IMR-90 (cell line): ENCODE results near the gene CCDC116. TPM values are rescaled to one million over a fixed set of nuclear protein-coding genes. Genes with fewer than 3 reads are reported as not detected.
A peak's percentile ranks its signal among the peaks of the same experiment; 100 is the strongest.

ENCODE experiments used
- ATAC-seq: fragments of 200-7000 bp; cut with Tn5 transposase; 2 replicates; pipeline ENCODE4 v1.9.1; 2020; ENCODE audit warnings: low read depth, mild to moderate bottlenecking, moderate library complexity
- BruUV-seq: library from RNA; stranded (reverse); fragments of 400-500 nt; replicated peaks from 2 replicates; lab custom pipeline; 2021; lab: Mats Ljungman, UMichigan
- CTCF ChIA-PET: fragments of 300-600 bp; formaldehyde crosslinking; extraction: SDS; loops from one replicate; lab custom pipeline; 2021; ENCODE audit warnings: antibody characterized with exemption; lab: Yijun Ruan, JAX
- POLR2A ChIA-PET: fragments of 300-600 bp; sonication (Branson Sonifier 250); formaldehyde crosslinking; loops from one replicate; lab custom pipeline; 2022; ENCODE audit warnings: antibody characterized with exemption; ENCODE audit not compliant: unreplicated experiment; lab: Charles Lee
- DNase-seq: peaks from one replicate; pipeline ENCODE4 v3.0.0; 2013
- H2AFZ ChIP-seq: replicated peaks from 2 replicates; pipeline ENCODE3; 2013; ENCODE audit warnings: low read length, mild to moderate bottlenecking; ENCODE audit not compliant: poor library complexity
- H2AK5ac ChIP-seq: 2 replicates; pipeline ENCODE4 v1.6.1; 2013; ENCODE audit warnings: low read depth, low read length, inconsistent platforms
- H2AK9ac ChIP-seq: replicated peaks from 2 replicates; pipeline ENCODE3; 2013; ENCODE audit warnings: mild to moderate bottlenecking, low read depth, low read length, moderate library complexity; ENCODE audit not compliant: poor library complexity
- H2BK120ac ChIP-seq: 2 replicates; pipeline ENCODE4 v1.6.1; 2013; ENCODE audit warnings: low read depth, low read length, inconsistent platforms
- H2BK15ac ChIP-seq: 3 replicates; pipeline ENCODE4 v1.6.1; 2013; ENCODE audit warnings: low read depth, low read length, inconsistent platforms
- H2BK20ac ChIP-seq: 2 replicates; pipeline ENCODE4 v1.6.1; 2013; ENCODE audit warnings: low read depth, mild to moderate bottlenecking, inconsistent platforms, low read length, moderate library complexity
- H2BK5ac ChIP-seq: 2 replicates; pipeline ENCODE4 v1.6.1; 2013; ENCODE audit warnings: mild to moderate bottlenecking, low read depth, low read length, inconsistent platforms; ENCODE audit not compliant: poor library complexity, severe bottlenecking
- H3K14ac ChIP-seq: replicated peaks from 2 replicates; pipeline ENCODE4 v1.6.1; 2013; ENCODE audit warnings: low read depth, low read length, inconsistent platforms
- H3K18ac ChIP-seq: 2 replicates; pipeline ENCODE4 v1.6.1; 2013; ENCODE audit warnings: low read depth, low read length, control low read depth
- H3K23ac ChIP-seq: 2 replicates; pipeline ENCODE4 v1.6.1; 2013; ENCODE audit warnings: low read depth, low read length, inconsistent platforms
- H3K27ac ChIP-seq: 2 replicates; pipeline ENCODE4 v1.5.1; 2013; ENCODE audit warnings: mild to moderate bottlenecking, control low read depth, low read length; ENCODE audit not compliant: insufficient read depth
- H3K27me3 ChIP-seq: 2 replicates; pipeline ENCODE4 v1.6.1; 2013; ENCODE audit warnings: low read length; ENCODE audit not compliant: control insufficient read depth, insufficient read depth
- H3K36me3 ChIP-seq: 2 replicates; pipeline ENCODE4 v1.6.1; 2013; ENCODE audit warnings: low read length, mixed read lengths; ENCODE audit not compliant: control insufficient read depth, insufficient read depth
- H3K4ac ChIP-seq: 2 replicates; pipeline ENCODE4 v1.6.1; 2013; ENCODE audit warnings: low read depth, low read length, inconsistent platforms
- H3K4me1 ChIP-seq: 2 replicates; pipeline ENCODE4 v1.6.1; 2013; ENCODE audit warnings: low read length, mixed read lengths; ENCODE audit not compliant: control insufficient read depth, insufficient read depth
- H3K4me2 ChIP-seq: 2 replicates; pipeline ENCODE4 v1.6.1; 2013; ENCODE audit warnings: low read depth, mild to moderate bottlenecking, control low read depth, low read length, moderate library complexity
- H3K4me3 ChIP-seq: 2 replicates; pipeline ENCODE4 v1.5.1; 2013; ENCODE audit warnings: low read depth, mild to moderate bottlenecking, control low read depth, low read length, moderate library complexity; ENCODE audit not compliant: insufficient read depth
- H3K56ac ChIP-seq: 2 replicates; pipeline ENCODE4 v1.6.1; 2013; ENCODE audit warnings: low read length, inconsistent platforms; ENCODE audit not compliant: insufficient read depth; ENCODE audit errors: extremely low read depth
- H3K79me1 ChIP-seq, 2 experiments: 2 replicates each; pipeline ENCODE4 v1.6.1; 2013; ENCODE audit warnings: low read length in 2 of 2, inconsistent platforms in 1 of 2, low read depth in 1 of 2
- H3K9ac ChIP-seq: 2 replicates; pipeline ENCODE4 v1.6.1; 2013; ENCODE audit warnings: low read depth, low read length, control low read depth
- H3K9me1 ChIP-seq: 2 replicates; pipeline ENCODE4 v1.6.1; 2013; ENCODE audit warnings: low read length, inconsistent platforms; ENCODE audit not compliant: insufficient read depth
- H3K9me3 ChIP-seq: 2 replicates; pipeline ENCODE4 v1.6.1; 2013; ENCODE audit warnings: low read length; ENCODE audit not compliant: control insufficient read depth, insufficient read depth
- H4K20me1 ChIP-seq: 2 replicates; pipeline ENCODE4 v1.6.1; 2013; ENCODE audit warnings: low read length, inconsistent platforms; ENCODE audit not compliant: insufficient read depth
- H4K5ac ChIP-seq: 2 replicates; pipeline ENCODE4 v1.6.1; 2013; ENCODE audit warnings: mild to moderate bottlenecking, low read depth, low read length, control low read depth
- H4K8ac ChIP-seq, 2 experiments: 2 replicates each; pipeline ENCODE4 v1.6.1; 2013; ENCODE audit warnings: low read depth in 2 of 2, low read length in 2 of 2, control low read depth in 1 of 2, inconsistent platforms in 1 of 2
- H4K91ac ChIP-seq: 2 replicates; pipeline ENCODE4 v1.6.1; 2013; ENCODE audit warnings: low read depth, low read length, inconsistent platforms; ENCODE audit not compliant: insufficient read depth
- BHLHE40 ChIP-seq: fragments of 150-350 bp; IDR thresholded peaks from 2 replicates; pipeline ENCODE4 v1.6.1; 2016; ENCODE audit warnings: mild to moderate bottlenecking, low read depth, low read length
- CEBPB ChIP-seq: IDR thresholded peaks from 2 replicates; pipeline ENCODE4 v1.6.1; 2012; ENCODE audit warnings: low read depth, low read length, improper control_type of control experiment
- CHD1 ChIP-seq: IDR thresholded peaks from 2 replicates; pipeline ENCODE4 v1.6.1; 2012; ENCODE audit warnings: low read depth, low read length, improper control_type of control experiment
- CTCF ChIP-seq: conservative IDR thresholded peaks from 2 replicates; pipeline ENCODE4 v1.5.1; 2012; ENCODE audit warnings: mild to moderate bottlenecking, low read depth, low read length, improper control_type of control experiment
- ELK1 ChIP-seq: fragments of 150-350 bp; IDR thresholded peaks from 2 replicates; pipeline ENCODE4 v1.6.1; 2016; ENCODE audit warnings: low read depth, mild to moderate bottlenecking, low read length, moderate library complexity, borderline replicate concordance
- FOS ChIP-seq: fragments of 150-350 bp; IDR thresholded peaks from 2 replicates; pipeline ENCODE4 v1.6.1; 2016; ENCODE audit warnings: low read depth, low read length
- MAFK ChIP-seq: IDR thresholded peaks from 2 replicates; pipeline ENCODE4 v1.6.1; 2012; ENCODE audit warnings: low read depth, low read length, improper control_type of control experiment
- MAZ ChIP-seq: IDR thresholded peaks from 2 replicates; pipeline ENCODE4 v1.6.1; 2012; ENCODE audit warnings: low read depth, mild to moderate bottlenecking, low read length, improper control_type of control experiment, moderate library complexity, borderline replicate concordance
- NFE2L2 ChIP-seq: fragments of 150-350 bp; IDR thresholded peaks from 2 replicates; pipeline ENCODE4 v1.6.1; 2016; ENCODE audit warnings: low read depth, mild to moderate bottlenecking, low read length
- POLR2A ChIP-seq: IDR thresholded peaks from 2 replicates; pipeline ENCODE4 v1.6.1; 2012; ENCODE audit warnings: mild to moderate bottlenecking, low read depth, low read length
- RAD21 ChIP-seq: IDR thresholded peaks from 2 replicates; pipeline ENCODE4 v1.6.1; 2012; ENCODE audit warnings: low read length, improper control_type of control experiment
- RCOR1 ChIP-seq: IDR thresholded peaks from 2 replicates; pipeline ENCODE4 v1.6.1; 2012; ENCODE audit warnings: mild to moderate bottlenecking, low read length, improper control_type of control experiment; ENCODE audit not compliant: insufficient replicate concordance
- RFX5 ChIP-seq: IDR thresholded peaks from 2 replicates; pipeline ENCODE4 v1.8.0; 2012; ENCODE audit warnings: low read depth, mild to moderate bottlenecking, low read length, moderate library complexity
- SMC3 ChIP-seq: fragments of 150-350 bp; IDR thresholded peaks from 2 replicates; pipeline ENCODE4 v1.6.1; 2016; ENCODE audit warnings: low read depth, mild to moderate bottlenecking, antibody characterized with exemption, low read length, moderate library complexity
- USF2 ChIP-seq: fragments of 150-350 bp; IDR thresholded peaks from 2 replicates; pipeline ENCODE4 v1.6.1; 2017; ENCODE audit warnings: mild to moderate bottlenecking, antibody characterized with exemption, low read length, low read depth
- WGBS, 2 experiments: methylation state at CpG; one replicate each; pipeline versions ENCODE4 v1.1.5 to v1.1.7; 2013; ENCODE audit warnings: missing lambda C conversion rate in 2 of 2; ENCODE audit not compliant: insufficient read length in 1 of 2; ENCODE audit errors: extremely low coverage in 2 of 2; 5-methylcytosine and 5-hydroxymethylcytosine counted together
- dilution Hi-C: fragments of 300-500 bp; cut with HindIII; formaldehyde crosslinking; loops from one replicate; pipeline ENCODE4 v1.14.3; 2018; ENCODE audit warnings: low sequenced_read_pairs; ENCODE audit not compliant: unreplicated experiment
- in situ Hi-C: fragments of 300-500 bp; cut with MboI; formaldehyde crosslinking; loops from 3 replicates; pipeline ENCODE4 v1.14.3; 2019; ENCODE audit warnings: low sequenced_read_pairs, inconsistent platforms, mixed read lengths
- intact Hi-C: fragments of 100-400 bp; cut with micrococcal nuclease; formaldehyde crosslinking; loops from 2 replicates; pipeline ENCODE4 v1.10.0; 2022
- polyA plus RNA-seq, 3 experiments: library from polyadenylated mRNA; depleted of rRNA; stranded (reverse); fragments of >200 nt; gene quantifications; 2 replicates each; pipeline ENCODE4 v1.2.3, GENCODE V29; 2012; ENCODE audit warnings: low replicate concordance in 1 of 3
- total RNA-seq: library from RNA; depleted of rRNA; stranded (reverse); fragments of >200 nt; gene quantifications from 2 replicates; pipeline ENCODE4 v1.2.3, GENCODE V29; 2012

Gene CCDC116
- total and polyA plus RNA-seq, 2 of the 4 experiments (the other 2 are of a cell fraction), result under 0.01 to 0.27 TPM

- H3K36me3 ChIP-seq, result no peaks in the 10 kb centered on the region
- no peak overlapping the region for H3K18ac ChIP-seq
- no TSS peak for BruUV-seq
- peaks cover 3 to 20% of the 10 kb centered on the region in 2 experiments; a peak in 3 of 4 replicates for H3K79me1 ChIP-seq
- no peak overlapping the region for H2AK5ac ChIP-seq
- peak overlapping the region; percentile 98 for H3K4me2 ChIP-seq
- ChIA-PET POLR2A (no interaction called here), CTCF (no interaction called here)
- peak overlapping the region; percentile 49; the same call in 1 of the 2 replicates for H3K9ac ChIP-seq
- H3K9me1 ChIP-seq, result peaks cover 14% of the 10 kb centered on the region
- dilution Hi-C loops (no loop called here), in situ Hi-C loops (no loop called here), intact Hi-C loops (no loop called here)
- 2% methylated on average over 52 of the region's 79 CpGs; no CpG with 5 or more reads in 1 of the 2 experiments for WGBS, 2 experiments
- no peaks in the 10 kb centered on the region for H3K9me3 ChIP-seq
- ATAC-seq, result peak; percentile 88
- H4K5ac ChIP-seq, result no peak overlapping the region; the same call in 1 of the 2 replicates
- peak; percentile 8 for DNase-seq
- H2AK9ac ChIP-seq, result peak overlapping the region; percentile 95
- H4K91ac ChIP-seq, result no peak overlapping the region
- no peak overlapping the region for H2BK120ac ChIP-seq
- H3K27me3 ChIP-seq, result peaks cover 4% of the 10 kb centered on the region; the same call in 1 of the 2 replicates
- H3K23ac ChIP-seq, result peak overlapping the region; percentile 72; the same call in 1 of the 2 replicates
- H4K20me1 ChIP-seq, result no peaks in the 10 kb centered on the region
- no peak overlapping the region; the same call in 1 of the 2 replicates for H3K27ac ChIP-seq
- H3K56ac ChIP-seq, result no peak overlapping the region
- no peak overlapping the region for H2BK15ac ChIP-seq
- no peak overlapping the region; the same call in 1 of the 2 replicates for H3K14ac ChIP-seq
- H3K4me3 ChIP-seq, result peak overlapping the region; percentile 82
- H4K8ac ChIP-seq, result peak overlapping the region in 1 of 2 experiments; percentile 71; a peak in 1 of 4 replicates
- peaks cover 3% of the 10 kb centered on the region for H3K4me1 ChIP-seq
- H2AFZ ChIP-seq, result peak overlapping the region; percentile 97
- no peak overlapping the region for H3K4ac ChIP-seq
- H2BK5ac ChIP-seq, result no peak overlapping the region
- H2BK20ac ChIP-seq, result no peak overlapping the region
- no peak for TF ChIP-seq POLR2A
- TF ChIP-seq RFX5, result no peak
- no peak for TF ChIP-seq SMC3
- no peak for TF ChIP-seq NFE2L2
- no peak for TF ChIP-seq CTCF
- no peak for TF ChIP-seq RCOR1
- TF ChIP-seq RAD21, result no peak
- no peak; the same call in 1 of the 2 replicates for TF ChIP-seq USF2
- no peak for TF ChIP-seq MAFK
- TF ChIP-seq FOS, result no peak
- TF ChIP-seq CHD1, result no peak
- TF ChIP-seq BHLHE40, result no peak
- no peak for TF ChIP-seq ELK1
- no peak for TF ChIP-seq MAZ
- no peak for TF ChIP-seq CEBPB
Observed at GRCh38 chr22:21657360-21658032, 24.9 kb downstream of the CCDC116 start.
